ENCODE results near the gene IPCEF1. TPM values are rescaled to one million over a fixed set of nuclear protein-coding genes. Genes with fewer than 3 reads are reported as not detected.
A peak's percentile ranks its signal among the peaks of the same experiment; 100 is the strongest.

IPCEF1 gene
- total RNA-seq, 1 experiment from 2014 or later: 0.13 TPM

- in situ Hi-C loops (cut with HindIII; ENCODE audit: low pct_unique_long_range_greater_than_20kb, low sequenced_read_pairs): no loop called here
- no peak for DNase-seq (ENCODE audit: low read depth, low spot score)
These were observed 79.0 kb downstream of the IPCEF1 start for GRCh38 chr6:154277629-154278017.

DNA sequence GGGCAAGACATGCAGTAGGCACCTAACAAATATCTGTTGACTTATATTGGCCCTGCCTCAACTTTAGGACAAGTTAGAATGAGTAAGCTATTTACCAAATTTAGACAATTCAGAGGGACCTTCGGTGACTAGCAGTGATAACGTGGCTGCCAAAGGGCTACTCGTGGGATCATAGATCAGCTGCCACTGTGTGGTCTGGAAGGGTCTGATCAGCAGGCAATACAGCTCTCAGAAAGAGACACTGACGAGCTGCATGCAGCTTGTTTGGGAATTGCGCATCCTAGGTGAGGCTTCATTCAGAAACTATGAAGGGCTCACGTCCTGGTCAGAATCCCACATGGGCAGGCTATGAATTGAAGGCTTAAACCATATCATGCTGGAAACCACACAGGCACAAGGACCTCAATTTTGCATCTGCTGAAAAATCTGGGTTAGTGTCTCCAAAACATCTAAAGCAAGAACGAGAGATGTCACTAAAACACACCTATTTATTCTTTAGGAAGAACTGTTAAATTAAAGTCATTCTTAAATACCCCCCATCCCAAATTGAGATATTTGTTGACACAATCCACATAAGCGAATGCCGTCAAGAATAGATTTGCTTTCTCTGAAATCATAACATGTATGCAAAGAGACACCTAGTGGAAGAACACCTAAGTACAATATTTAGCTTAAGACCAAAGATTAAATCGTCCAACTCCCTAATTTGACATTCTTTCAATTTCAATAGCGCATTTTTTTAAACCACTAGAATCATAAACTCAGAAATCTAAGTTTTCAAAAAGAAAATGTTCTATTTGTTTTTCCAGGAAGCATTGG, 79.6 kb downstream of the IPCEF1 start:
- DNase-seq (ENCODE audit: low read depth, low spot score): peak; percentile 57
- in situ Hi-C loops (cut with HindIII; ENCODE audit: low pct_unique_long_range_greater_than_20kb, low sequenced_read_pairs): no loop called here

DNA sequence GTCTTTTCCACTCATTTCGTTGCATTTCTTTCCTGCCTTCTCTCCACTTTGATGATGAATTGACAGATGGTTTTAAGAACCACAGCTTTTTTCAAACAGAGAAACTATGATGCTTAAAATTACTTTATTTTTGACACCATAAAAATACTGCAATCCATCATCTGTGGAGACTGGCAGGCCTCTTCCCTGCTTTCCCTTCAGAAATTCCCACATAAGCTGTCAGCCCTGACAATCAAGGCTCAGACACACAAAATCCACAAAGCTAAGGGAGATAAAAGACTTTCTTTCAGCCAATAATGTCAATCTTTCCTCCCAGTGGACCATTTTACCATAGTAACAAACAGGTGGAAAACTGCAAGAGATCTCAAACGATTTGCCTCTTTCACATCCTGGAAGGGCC, 82.4 kb downstream of the IPCEF1 start:
- DNase-seq (ENCODE audit: low read depth, low spot score): no peak
- in situ Hi-C loops (cut with HindIII; ENCODE audit: low pct_unique_long_range_greater_than_20kb, low sequenced_read_pairs): no loop called here

DNA sequence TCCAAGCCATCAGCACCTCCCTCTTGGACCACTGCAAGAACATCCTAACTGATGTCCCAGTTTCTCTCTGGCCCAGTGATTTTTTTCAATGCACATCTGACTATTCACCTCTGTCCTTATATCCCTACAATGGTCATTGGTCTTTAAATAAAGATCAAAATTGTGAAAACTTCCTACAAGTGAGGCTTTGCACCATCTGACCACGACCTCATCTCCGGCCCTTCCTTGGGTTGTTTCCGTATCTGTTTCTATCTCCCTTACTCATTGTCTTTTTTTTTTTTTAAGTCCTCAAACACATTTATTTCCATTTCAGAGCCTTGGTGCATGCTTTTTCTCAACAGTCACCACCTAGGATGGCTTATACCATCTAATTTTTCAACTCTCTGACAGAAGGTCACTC, 88.1 kb downstream of the IPCEF1 start:
- no peak for DNase-seq (ENCODE audit: low read depth, low spot score)
- in situ Hi-C loops (cut with HindIII; ENCODE audit: low pct_unique_long_range_greater_than_20kb, low sequenced_read_pairs): no loop called here

DNA sequence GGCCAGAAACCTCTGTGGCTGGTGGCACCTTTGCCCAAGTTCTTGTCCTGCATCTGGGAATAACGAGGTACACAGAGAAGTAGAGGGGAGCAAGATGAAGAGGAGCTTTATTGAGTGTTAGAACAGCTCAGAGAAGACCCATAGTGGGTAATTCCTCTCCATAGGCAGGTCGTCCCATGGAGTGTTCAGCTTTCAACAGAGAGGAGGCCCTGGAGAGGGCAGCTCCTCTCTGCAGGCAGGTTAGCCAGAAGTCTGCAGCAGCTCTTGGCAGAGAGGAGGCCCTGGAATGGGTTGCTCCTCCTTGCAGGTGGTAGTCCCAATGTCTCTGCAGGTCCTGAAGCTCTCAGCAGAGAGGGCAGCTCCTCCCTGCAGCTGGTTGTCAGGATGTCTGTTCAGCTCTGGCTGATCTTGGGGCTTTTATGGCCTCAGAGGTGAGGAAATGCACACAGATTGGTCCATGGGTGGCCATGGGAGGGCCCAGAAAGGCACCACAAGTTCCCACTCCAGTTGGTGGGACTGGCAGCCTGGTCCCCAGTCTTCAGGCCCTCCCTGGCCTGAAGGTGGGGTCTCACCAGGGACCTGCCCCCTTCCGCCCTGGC, 89.0 kb downstream of the IPCEF1 start:
- no peak for DNase-seq (ENCODE audit: low read depth, low spot score)
- in situ Hi-C loops (cut with HindIII; ENCODE audit: low pct_unique_long_range_greater_than_20kb, low sequenced_read_pairs): no loop called here

GRCh38 chr6:154266560-154267099, 90.0 kb downstream of the IPCEF1 start:
- no peak for DNase-seq (ENCODE audit: low read depth, low spot score)
- in situ Hi-C loops (cut with HindIII; ENCODE audit: low pct_unique_long_range_greater_than_20kb, low sequenced_read_pairs): no loop called here

DNA sequence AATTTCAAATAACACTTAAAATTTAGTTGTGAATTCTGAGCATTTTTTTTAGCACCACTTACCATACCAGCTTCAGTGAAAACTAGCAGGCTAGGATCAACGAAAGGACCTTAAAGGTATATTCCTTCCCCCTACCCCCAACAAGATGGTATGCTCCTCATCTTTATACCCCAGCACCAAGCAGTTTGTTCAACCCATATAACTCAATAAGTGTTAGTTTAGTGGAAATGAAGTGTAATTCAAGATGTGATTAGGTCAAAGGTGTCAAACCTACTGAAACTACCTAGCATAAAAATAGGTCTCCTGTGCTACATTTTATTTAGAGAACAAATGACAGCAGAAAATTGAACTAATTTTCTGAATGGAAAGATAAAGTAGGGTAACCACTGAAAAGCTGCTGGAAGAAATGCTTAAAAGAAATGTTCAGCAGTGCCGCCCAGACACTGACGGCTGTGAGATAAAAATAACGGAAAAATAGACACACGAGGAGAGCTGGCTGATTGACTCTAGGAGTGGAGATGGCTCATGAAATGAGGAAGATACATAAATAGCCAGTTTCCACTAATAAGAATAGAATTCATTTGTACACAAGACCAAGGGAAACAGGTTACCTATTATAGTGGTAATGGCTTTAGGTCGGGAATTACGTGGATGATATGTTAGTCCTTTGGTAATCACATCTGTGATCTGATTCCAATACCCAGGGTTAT, 94.8 kb downstream of the IPCEF1 start:
- no peak for DNase-seq (ENCODE audit: low read depth, low spot score)

GRCh38 chr6:154258064-154258757, 98.4 kb downstream of the IPCEF1 start:
- no peak for DNase-seq (ENCODE audit: low read depth, low spot score)
- in situ Hi-C loops (cut with HindIII; ENCODE audit: low pct_unique_long_range_greater_than_20kb, low sequenced_read_pairs): no loop called here

More for the DNA sequence above, 94.8 kb downstream of the IPCEF1 start:
- in situ Hi-C loops (cut with HindIII; ENCODE audit: low pct_unique_long_range_greater_than_20kb, low sequenced_read_pairs): no loop called here

- in situ Hi-C loops (cut with HindIII; ENCODE audit: low pct_unique_long_range_greater_than_20kb, low sequenced_read_pairs): no loop called here
These were observed 99.5 kb downstream of the IPCEF1 start for GRCh38 chr6:154257067-154257466.

GRCh38 chr6:154252678-154253077, 103.9 kb downstream of the IPCEF1 start:
- in situ Hi-C loops (cut with HindIII; ENCODE audit: low pct_unique_long_range_greater_than_20kb, low sequenced_read_pairs): no loop called here
- no peak for DNase-seq (ENCODE audit: low read depth, low spot score)

More at GRCh38 chr6:154257067-154257466, 99.5 kb downstream of the IPCEF1 start:
- DNase-seq (ENCODE audit: low read depth, low spot score): no peak

- DNase-seq (ENCODE audit: low read depth, low spot score): no peak
- in situ Hi-C loops (cut with HindIII; ENCODE audit: low pct_unique_long_range_greater_than_20kb, low sequenced_read_pairs): no loop called here
These were observed 105.5 kb downstream of the IPCEF1 start for GRCh38 chr6:154251116-154251515.

DNA sequence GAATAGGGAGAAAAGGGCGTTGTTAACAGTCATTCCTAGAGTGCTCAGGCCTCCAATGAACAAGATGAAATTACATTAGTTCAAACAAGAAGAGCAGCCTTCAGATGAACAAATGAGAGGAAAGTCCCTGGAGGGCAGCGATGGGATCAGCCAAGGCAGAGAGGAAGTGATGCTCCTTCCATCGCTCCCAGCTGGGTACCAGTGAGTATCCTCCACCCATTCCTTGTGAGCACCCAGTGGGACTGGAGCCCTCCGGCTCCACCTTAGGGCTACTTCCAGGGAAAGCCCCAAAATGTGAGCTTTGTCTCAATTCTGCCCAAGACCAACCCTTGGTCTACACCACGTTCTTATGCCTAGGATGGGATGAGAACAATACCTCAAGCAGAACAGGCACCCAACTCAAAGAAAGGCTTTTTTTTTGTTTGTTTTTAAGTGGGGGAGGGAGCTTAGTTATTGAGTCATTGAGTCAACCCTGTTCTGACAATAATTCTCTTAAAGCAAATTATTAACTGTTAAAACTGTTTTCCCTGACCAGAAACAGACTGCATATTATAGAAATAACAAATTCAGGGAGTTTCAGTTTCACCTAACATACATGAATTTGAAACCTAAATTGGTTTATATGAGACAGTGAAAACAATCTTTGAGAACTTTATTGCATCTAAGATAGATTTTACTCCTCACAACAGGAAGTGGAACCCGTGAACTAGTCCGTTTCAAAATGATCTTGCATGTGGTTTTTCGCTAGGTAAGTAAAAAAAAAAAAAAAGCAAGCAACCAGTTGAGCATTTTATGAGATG, 106.9 kb downstream of the IPCEF1 start:
- in situ Hi-C loops (cut with HindIII; ENCODE audit: low pct_unique_long_range_greater_than_20kb, low sequenced_read_pairs): no loop called here
- no peak for DNase-seq (ENCODE audit: low read depth, low spot score)

GRCh38 chr6:154247119-154247861, 109.3 kb downstream of the IPCEF1 start:
- in situ Hi-C loops (cut with HindIII; ENCODE audit: low pct_unique_long_range_greater_than_20kb, low sequenced_read_pairs): no loop called here
- DNase-seq (ENCODE audit: low read depth, low spot score): no peak

DNA sequence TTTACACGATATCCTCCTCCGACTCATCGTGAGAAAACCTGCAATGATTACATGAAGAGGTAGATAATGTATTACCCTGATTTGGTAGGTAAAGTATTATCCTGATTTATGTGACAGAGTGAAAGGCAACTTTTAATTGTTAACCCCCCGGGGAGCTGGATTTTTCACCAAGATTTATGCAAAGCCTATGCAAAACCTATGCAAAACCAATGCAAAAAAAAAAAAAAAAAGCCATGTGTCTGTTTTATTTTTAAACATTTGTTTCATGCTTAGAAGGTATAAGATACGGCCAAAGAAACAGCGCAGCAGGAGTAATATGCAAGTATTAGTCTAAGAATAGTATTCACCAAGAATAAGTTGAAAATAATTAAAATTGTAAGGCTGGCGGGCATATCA, 109.9 kb downstream of the IPCEF1 start:
- DNase-seq (ENCODE audit: low read depth, low spot score): no peak
- in situ Hi-C loops (cut with HindIII; ENCODE audit: low pct_unique_long_range_greater_than_20kb, low sequenced_read_pairs): no loop called here

- no peak for DNase-seq (ENCODE audit: low read depth, low spot score)
- in situ Hi-C loops (cut with HindIII; ENCODE audit: low pct_unique_long_range_greater_than_20kb, low sequenced_read_pairs): no loop called here
These were observed 111.1 kb downstream of the IPCEF1 start for GRCh38 chr6:154245506-154245905.
